Measurements from ENCODE around the gene MLF1.
A peak's percentile ranks its signal among the peaks of the same experiment; 100 is the strongest.
"Not testable (repeated sequence)": the region's sequence is repeated elsewhere in the genome, so short reads cannot be mapped to it uniquely, and the experiment has no call there.

The MLF1 gene, protein sequence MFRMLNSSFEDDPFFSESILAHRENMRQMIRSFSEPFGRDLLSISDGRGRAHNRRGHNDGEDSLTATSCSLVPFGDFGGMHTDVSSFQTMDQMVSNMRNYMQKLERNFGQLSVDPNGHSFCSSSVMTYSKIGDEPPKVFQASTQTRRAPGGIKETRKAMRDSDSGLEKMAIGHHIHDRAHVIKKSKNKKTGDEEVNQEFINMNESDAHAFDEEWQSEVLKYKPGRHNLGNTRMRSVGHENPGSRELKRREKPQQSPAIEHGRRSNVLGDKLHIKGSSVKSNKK

DNA sequence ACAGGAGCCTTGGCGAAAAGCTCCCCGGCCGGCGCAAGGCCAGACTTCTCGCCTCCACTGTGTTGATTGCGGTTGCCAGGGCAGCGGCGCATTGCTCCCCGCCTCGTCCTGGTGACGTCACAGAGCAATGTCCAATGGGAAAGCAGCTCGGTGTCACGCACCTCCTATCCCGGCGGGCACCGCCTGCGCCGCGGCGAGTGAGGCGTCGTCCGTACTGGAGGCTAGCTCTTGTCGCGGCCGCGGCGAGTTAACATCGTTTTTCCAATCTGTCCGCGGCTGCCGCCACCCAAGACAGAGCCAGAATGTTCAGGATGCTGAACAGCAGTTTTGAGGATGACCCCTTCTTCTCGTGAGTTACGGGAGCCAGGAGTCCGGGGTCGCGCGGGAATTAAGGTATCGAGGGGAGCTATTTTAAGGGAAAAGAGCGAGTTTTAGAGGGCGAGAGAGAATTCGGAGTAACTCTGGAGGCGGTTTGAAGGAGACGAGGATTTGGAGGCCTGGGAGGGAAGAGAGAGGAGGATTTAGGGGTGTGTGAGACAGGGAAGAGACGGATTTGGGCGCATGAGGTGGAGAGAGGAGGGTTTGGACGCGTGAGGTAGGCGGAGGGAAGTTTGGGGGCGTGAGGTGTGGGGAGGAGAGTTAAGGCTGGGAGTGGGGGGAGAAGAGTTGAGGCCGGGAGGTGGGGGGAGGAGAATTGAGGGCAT lies at the start of gene MLF1:
Gene MLF1 (plus strand): TSS at position 196 of the 704 bp plus-strand sequence. CDS start 107 bp downstream, at position 303.
- DNase-seq (ENCODE audit: low read depth in 2 of 2) = peak; percentile 33 to 65

DNA sequence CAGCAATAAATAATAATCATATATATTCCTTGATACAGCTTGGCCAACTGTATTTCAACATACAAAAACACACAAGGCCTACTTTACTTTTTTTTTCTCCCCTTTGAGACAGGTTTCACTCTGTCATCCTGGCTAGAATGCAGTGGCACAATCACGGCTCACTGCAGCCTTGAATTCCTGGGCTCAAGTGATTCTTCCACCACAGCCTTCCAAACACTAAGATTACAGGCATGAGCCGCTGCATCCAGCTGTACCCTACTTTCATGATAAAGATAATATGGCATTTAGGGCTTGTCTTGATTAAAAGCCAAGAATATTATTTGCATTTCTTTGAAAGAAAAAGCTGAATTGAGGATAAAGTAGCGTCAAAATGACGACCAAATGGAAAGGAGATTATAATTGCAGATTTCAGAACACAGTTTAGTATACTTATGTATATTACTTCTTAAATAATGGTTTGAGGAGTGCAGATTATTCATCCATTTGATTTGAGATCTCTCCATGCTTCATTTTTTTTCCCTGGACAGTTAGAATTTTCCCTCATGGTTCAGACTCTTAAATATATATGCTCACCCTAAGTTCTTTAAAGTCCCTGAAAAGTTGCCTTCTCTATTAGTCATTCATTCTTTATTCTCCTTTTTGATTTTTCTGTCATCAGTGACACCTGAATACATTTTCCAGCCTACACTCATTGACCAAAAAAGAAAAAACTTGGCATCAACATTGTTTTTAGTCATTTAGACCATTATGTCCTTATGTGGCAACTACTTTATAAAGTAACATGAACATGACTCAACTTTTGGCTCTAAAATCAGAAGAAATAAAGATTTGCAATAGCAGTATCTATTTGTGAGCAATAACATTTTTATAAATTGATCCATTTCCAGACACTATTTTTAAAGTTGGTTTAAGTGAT lies 48.5 kb upstream of the MLF1 start:
- no peak for DNase-seq (ENCODE audit: low read depth in 2 of 2)

DNA sequence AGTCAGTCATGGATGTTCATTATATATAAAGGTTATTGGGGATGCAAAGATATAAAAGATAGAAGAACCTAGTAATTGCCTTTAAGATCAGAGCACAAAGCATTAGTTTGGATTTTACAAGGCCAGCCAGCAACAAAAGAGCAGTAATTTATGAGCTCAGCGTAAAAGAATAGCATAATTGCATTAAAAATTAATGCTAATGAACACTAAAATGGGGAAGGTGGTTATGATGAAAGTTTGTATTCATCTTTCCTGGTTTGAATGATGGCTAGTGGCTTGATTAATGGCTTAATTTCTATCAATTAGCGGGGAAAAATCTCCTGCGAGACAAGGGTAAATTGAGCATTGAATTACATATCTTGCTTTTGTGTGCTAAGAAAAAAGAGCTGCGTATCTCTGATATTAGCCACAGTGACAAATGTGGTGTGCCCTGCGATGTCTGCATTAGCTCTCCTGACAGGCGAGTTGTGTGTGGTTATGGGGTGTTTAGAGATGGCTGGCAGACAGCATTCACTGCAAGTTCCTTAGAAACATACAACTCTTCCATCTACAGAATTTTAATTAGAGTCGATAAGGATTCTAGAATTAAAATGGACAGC lies 42.8 kb upstream of the MLF1 start:
- no peak for DNase-seq (ENCODE audit: low read depth in 2 of 2)

DNA sequence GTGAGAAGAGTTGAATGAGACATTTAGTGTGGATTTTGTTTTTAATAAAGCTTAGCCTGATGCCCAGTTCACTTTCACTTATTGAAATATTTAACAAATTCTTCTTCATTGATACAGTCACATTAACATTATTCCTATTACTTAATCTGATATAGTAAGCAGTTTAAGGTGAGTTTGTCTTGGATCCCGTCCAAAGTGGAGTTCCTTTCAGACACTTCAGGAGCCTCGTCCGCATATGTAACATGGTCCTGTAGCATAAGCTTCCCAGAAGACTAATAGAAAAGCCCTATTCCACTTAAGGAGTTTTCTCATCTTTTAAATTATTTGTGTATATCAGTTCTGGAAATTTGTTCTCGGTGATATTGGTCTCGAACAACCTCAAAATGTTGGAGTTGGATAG lies 39.7 kb upstream of the MLF1 start:
- no peak for DNase-seq (ENCODE audit: low read depth in 2 of 2)

DNA sequence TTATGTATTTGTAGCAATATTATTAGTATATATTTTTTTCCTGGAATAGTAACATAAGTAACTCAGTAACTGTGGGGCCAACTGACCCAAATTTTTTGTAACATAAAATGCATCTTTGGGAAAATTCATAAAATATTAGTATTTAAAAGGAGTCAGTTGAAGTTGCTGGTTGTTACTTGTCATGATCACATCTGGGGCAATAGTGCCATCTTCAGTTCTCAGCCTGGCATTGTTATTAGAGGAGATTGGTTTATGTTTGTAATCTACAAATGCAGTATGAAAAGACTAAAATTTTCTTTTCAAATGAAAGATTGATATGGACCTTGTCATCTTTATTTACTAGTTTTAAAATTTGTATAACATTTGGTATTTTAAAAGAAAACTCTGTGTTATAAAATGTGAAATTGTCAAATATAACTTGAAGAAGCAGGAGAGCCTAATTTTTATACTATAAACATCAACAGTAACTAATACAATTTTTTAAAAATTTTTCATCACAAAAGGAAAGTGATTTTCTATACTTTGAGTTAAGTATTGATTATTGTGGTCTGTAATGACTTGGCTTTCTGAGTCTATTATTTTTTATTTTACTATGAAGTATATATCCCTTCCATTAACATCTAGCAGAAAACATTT lies 38.8 kb upstream of the MLF1 start:
- no peak for DNase-seq (ENCODE audit: low read depth in 2 of 2)

DNA sequence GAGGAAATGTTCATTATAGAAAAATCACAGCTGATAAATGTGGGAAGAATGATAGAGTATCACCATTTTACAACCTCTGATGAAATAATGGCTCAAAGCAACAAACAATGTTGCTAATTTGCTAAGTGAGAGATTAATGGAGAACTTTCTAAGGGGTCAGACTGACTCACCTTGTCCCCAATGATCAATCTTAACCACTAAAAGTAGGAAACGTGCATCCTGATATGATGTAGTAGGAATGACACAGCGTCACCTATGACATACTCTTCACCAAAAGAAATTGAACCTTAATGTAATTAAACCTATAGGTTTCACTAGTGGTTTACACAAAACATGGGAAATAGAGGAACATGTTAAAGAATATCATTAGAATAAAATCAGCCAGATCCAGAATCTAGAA lies 35.1 kb upstream of the MLF1 start:
- no peak for DNase-seq (ENCODE audit: low read depth in 2 of 2)

DNA sequence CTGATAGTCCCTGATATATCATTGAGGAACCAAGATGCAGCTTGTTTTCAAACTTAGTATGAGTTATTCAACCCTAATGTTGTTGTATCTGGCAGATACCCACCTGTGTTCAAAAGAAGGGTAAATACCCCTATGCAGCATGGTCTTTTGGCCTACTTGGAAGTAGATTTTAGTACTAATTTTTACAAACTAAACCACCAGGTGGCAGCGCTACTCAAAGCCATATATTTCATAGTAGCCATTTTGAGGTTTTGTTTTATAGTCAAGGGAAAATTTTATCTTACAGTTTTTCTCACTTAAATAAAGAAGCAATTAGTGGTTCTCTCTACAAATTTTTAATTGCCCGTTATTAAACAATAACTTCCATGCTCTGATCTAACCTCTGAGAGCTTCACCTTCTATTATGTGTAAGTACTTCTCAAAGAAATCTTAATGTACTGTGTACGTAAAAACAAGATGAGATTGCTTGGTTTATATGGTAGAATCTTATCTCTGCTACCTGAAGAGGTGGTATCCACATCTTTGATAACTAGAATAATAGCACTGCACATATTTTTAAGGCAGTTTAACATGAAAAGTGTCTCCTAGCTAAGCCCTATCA lies 31.5 kb upstream of the MLF1 start:
- DNase-seq (ENCODE audit: low read depth in 2 of 2) = no peak

DNA sequence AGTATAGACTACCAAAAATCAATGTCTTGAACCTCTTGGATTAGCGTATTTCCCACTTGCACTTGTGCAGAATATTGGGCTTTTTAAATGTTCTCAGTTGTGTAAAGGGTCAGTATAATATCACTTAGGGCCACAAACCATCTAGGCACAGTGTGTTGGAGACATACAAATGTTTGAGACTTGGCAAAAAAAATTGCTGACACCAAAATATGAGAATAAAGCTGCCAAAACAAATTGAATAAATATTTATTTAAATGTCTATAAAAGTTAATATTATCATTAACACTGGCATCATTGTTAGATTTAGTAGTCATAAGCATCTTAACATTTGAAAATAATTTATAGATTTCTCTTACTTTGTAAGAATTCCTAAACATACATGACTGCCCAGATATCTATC lies 30.9 kb upstream of the MLF1 start:
- DNase-seq (ENCODE audit: low read depth in 2 of 2) = no peak

DNA sequence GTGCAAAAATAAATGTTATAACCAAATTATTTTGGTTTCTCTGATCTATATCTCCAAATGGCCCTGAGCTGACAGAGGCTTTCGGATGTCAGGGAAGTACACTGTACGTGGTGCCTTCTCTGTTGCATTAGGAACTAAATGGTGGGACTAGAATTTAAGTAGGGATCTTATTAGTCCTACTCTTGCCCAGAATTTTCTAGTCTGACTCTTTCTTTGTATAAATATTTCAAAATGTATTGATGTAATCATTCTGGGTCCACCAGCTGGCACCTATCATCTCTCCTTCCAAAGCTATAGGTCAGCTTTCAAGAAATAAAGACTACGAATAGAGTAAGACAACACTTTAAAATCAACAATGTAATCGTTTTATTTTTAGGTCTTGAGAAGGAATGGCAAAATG lies 22.3 kb upstream of the MLF1 start:
- DNase-seq (ENCODE audit: low read depth in 2 of 2) = no peak

DNA sequence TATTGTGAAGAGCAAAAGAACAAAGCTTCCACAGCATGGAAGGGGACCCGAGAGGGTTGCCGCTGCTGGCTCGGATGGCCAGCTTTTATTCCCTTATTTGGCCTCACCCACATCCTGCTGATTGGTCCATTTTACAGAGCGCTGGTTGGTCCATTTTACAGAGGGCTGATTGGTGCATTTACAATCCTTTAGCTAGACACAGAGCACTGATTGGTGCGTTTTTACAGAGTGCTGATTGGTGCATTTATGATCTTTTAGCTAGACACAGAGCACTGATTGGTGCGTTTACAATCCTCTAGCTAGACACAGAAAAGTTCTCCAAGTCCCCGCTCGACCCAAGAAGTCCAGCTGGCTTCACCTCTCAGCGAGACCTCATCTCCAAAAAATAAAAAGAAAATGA lies 21.1 kb upstream of the MLF1 start:
- not testable (repeated sequence) for DNase-seq (ENCODE audit: low read depth in 2 of 2)

DNA sequence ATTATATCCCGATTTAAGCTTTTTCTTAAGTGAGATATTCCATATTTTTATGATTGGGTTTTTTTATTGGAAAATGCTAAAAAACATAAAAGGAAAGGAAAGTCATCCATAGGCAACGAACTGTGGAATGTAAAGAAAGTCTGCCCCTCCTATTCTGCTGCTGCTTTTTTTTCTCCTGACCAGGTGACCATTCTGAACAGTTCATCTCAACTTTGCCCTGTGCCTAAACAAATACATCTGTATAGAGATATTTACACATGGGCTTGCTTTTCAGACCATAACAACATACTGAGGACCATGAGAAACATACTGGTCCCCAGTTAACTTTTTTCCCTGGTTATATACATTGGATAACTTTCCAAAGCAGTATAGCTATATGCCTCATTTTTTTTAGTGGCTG lies 18.9 kb upstream of the MLF1 start:
- DNase-seq (ENCODE audit: low read depth in 2 of 2) = no peak

DNA sequence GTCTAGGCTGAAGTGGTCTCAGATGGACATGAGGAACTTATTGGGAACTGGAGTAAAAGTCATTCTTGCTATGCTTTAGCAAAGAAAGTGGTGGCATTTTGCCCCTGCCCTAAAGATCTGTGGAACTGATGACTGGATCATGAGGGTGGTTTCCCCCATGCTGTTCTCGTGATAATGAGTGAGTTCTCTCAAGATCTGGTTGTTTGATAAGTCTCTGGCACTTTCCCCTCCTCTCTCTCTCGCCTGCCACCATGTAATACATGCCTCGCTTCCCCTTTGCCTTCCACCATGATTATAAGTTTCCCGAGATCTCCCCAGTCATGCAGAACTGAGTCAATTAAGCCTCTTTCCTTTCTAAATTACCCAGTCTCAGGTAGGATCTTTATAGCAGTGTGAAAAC lies 11.5 kb upstream of the MLF1 start:
- DNase-seq (ENCODE audit: low read depth in 2 of 2) = no peak

DNA sequence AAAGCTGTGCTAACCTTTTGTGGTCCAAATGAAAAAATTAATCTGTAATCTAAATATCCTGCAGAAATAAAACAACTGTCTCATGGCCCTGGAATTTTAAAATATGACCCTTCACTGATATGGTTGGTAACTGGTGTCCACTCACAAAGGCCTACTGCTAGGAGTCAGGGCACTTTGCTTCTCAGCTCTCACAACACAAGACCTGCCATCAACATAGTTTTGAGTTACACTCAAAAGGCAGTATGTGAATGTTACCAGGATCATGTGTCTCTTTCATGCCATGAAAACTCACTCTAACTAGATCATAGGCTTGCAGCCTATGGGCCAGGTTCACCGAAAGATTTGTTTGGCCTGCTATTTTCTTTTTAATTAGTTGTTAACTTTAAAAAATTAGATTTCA lies 10.0 kb upstream of the MLF1 start:
- DNase-seq (ENCODE audit: low read depth in 2 of 2) = no peak

DNA sequence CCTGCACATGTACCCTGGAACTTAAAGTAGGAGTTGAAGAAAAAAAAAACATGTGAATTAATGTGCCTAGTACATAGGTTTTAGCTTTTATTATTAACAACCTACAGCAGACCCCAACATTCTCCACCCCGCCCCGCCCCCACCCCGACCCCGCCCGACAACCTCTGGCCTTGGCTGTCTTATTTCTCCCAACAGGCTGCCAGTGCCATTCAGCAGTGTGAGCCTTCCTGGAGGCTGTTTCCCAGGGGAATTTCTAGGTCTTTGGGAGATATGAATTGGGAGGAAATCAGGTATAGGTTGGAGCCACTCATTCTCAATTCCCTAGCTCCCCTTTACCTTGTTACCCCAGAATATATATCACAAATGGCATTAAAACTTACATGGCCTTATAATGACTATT lies 8.3 kb upstream of the MLF1 start:
- DNase-seq (ENCODE audit: low read depth in 2 of 2) = no peak

DNA sequence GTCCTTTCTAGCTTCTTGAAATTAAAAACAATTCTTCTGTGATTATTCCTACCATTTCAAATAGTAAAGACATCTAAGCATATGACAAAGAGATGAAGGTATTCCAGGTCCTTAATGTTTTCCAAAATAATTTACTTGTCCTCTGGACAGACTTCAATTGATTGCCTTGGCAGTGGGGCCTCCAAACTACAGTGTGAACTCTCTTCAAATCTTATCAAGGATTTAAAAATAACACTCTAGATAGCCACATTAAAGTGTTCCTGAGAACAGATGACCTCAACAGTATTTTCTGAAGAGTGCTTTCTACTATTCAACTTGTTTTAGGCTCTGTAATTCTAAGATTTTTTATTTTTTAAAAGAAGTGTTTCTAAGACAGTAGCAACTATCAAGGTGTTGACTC lies 7.9 kb upstream of the MLF1 start:
- no peak for DNase-seq (ENCODE audit: low read depth in 2 of 2)

DNA sequence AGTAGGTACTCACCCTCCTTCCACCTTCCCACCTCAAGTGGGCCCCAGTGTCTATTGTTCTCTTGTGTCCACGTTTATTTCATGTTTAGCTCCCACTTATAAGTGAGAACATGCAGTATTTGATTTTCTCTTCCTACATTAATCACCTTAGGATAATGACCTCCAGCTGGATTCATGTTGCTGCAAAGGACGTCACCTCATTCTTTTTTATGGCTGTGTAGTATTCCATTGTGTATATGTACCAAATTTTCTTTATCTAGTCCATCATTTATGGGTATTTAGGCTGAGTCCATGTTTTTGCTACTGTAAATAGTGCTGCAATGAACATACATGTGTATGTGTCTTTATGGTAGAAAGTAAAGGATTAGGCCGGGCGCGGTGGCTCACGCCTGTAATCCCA lies 5.9 kb upstream of the MLF1 start:
- DNase-seq (ENCODE audit: low read depth in 2 of 2) = no peak

DNA sequence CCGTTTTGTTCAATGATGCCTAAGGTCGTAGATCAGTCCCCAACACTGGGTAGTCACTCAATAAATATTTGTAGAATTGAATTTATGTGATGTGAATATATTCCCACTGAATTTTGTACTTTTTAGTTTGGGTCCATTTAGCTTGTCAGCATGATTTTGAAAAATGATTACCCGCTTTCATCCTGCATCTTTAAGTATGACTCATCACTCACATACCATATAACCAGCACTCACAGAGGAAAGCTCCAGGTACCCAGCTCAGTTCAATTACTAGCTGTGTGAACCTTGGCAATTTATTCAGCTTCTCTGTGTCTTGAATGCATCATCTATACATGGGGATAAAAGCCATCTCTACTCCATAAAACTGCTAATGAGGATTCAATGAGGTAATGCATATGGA lies 2.2 kb upstream of the MLF1 start:
- no peak for DNase-seq (ENCODE audit: low read depth in 2 of 2)

DNA sequence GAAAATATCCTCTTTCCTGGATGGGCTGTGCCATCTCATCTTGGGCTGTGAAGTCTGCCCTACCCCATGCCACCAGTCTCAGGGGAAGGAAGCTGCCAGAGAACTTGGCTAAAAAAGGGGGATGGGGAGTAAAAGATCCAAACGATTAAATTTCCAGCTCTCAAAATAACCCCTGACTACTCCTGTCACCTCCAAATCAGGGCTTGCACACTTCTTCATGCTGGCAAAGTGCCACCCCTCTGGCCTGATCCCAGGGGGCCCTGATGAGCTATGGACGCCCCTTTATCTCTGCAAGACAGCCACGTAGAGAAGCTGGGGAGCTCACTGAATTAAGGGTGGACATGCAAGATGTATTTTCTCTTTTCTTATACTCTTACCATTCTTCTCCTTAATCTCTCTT lies 1.2 kb upstream of the MLF1 start:
- no peak for DNase-seq (ENCODE audit: low read depth in 2 of 2)

DNA sequence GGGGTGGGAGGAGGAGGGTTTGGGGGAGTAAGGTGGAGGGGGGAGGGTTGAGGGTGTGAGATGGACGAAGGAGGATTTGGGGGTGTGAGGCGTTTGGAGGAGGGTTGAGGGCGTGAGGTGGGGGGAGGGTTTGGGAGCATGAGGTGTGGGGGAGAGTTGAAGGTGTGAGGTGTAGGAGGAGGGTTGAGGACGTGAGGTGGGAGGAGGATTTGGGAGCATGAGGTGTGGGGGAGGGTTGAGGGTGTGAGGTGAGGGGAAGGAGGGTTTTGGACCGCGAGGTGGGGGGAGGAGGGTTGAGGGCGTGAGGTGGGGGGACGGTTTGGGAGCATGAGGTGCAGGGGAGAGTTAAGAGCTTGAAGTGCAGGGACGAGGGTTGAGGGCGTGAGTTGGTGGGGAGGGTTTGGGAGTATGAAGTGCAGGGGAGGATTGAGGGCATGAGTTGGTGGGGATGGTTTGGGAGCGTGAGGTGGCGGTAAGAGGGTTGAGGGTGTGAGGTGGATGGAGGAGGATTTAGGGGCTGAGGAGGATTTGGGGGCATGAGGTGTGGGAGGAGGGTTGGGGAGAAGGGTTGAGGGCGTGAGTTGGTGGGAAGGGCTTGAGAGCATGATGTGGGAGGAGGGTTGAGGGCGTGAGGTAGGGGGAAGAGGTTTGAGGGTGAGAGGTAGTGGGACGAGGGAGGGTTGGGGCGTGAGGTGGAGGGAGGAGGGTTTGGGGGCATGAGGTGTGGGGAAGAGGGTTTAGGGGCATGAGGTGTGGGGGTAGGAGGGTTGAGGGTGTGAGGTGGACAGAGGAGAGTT lies 1.2 kb downstream of the MLF1 start:
- no peak for DNase-seq (ENCODE audit: low read depth in 2 of 2)

DNA sequence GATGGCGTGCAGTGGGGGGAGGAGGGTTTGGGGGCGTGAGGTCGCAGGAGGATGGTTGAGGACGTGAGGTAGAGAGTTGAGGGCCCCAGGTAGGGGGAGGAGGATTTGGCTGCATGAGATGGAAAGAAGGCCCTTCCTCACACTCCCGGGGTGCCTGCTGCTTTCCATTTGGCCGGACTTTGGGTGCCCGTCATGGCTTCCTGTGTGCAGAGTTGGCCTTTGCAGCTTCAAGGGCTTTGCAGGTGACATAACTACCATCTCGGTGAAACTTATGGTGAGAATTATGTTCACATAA lies 1.7 kb downstream of the MLF1 start:
- no peak for DNase-seq (ENCODE audit: low read depth in 2 of 2)

DNA sequence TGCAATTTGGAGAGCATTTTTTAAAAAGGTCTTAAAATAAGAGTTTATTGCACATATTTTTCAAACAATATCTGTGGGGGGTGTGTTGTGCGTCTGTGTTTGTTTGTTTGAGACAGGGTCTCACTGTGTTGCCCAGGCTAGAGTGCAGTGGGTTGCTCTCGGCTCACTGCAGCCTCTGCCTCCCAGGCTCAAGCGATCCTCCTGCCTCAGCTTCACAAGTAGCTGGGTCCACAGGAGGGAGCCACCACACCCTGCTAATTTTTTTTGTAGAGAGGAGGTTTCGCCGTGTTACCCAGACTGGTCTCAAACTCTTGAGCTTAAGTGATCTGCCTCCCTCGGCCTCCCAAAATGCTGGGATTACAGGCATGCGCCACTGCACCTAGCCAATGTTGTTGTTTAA lies 2.7 kb downstream of the MLF1 start:
- DNase-seq (ENCODE audit: low read depth in 2 of 2) = no peak
